Astrocyte (in vitro differentiated cells and primary cell): Measurements from ENCODE around the gene TERF2IP. TPM values are rescaled to one million over a fixed set of nuclear protein-coding genes. Genes with fewer than 3 reads are reported as not detected.

Experiments
- DNase-seq: peaks from one replicate; pipeline ENCODE4 v3.0.0-alpha.2; 2010; ENCODE audit warnings: low read depth
- FAIRE-seq: peaks from 2 replicates; lab custom pipeline; 2011; peaks lifted over from hg19 to GRCh38; lab: Jason Lieb, UNC
- H2AFZ ChIP-seq: 2 replicates; pipeline ENCODE4 v1.6.0; 2012; ENCODE audit warnings: low read depth, low read length, inconsistent platforms
- H3K27ac ChIP-seq: 2 replicates; pipeline ENCODE4 v1.5.1; 2011; ENCODE audit warnings: low read depth, low read length, inconsistent platforms
- H3K27me3 ChIP-seq: 2 replicates; pipeline ENCODE4 v1.6.0; 2011; ENCODE audit warnings: low read length, inconsistent platforms; ENCODE audit not compliant: insufficient read depth
- H3K36me3 ChIP-seq: 2 replicates; pipeline ENCODE4 v1.5.1; 2011; ENCODE audit warnings: low read length, inconsistent platforms; ENCODE audit not compliant: insufficient read depth
- H3K4me1 ChIP-seq: 2 replicates; pipeline ENCODE4 v1.5.1; 2011; ENCODE audit warnings: low read length, inconsistent platforms; ENCODE audit not compliant: insufficient read depth
- H3K4me2 ChIP-seq: 2 replicates; pipeline ENCODE4 v1.6.0; 2012; ENCODE audit warnings: low read length, inconsistent platforms
- H3K4me3 ChIP-seq: 2 replicates; pipeline ENCODE4 v1.5.1; 2011; ENCODE audit warnings: low read depth, mild to moderate bottlenecking, low read length, inconsistent platforms; ENCODE audit not compliant: insufficient read depth
- H3K79me2 ChIP-seq: 2 replicates; pipeline ENCODE4 v1.6.0; 2012; ENCODE audit warnings: mild to moderate bottlenecking, low read length, inconsistent platforms; ENCODE audit not compliant: insufficient read depth
- H3K9ac ChIP-seq: 2 replicates; pipeline ENCODE4 v1.6.0; 2012; ENCODE audit warnings: mild to moderate bottlenecking, low read length, inconsistent platforms
- H3K9me3 ChIP-seq: 2 replicates; pipeline ENCODE4 v1.5.1; 2012; ENCODE audit warnings: low read depth, mild to moderate bottlenecking, low read length, inconsistent platforms; ENCODE audit not compliant: insufficient read depth
- H4K20me1 ChIP-seq: 2 replicates; pipeline ENCODE4 v1.6.0; 2012; ENCODE audit warnings: low read length, inconsistent platforms; ENCODE audit not compliant: insufficient read depth
- H3K27ac Mint-ChIP-seq: one replicate; pipeline ENCODE4 v1.8.0; 2021; ENCODE audit warnings: mild to moderate bottlenecking, mixed read lengths; ENCODE audit not compliant: unreplicated experiment
- H3K27me3 Mint-ChIP-seq: one replicate; pipeline ENCODE4 v1.8.0; 2021; ENCODE audit warnings: low read depth, mixed read lengths; ENCODE audit not compliant: unreplicated experiment
- H3K36me3 Mint-ChIP-seq: one replicate; pipeline ENCODE4 v1.8.0; 2021; ENCODE audit warnings: low read depth, mixed read lengths; ENCODE audit not compliant: unreplicated experiment
- H3K4me1 Mint-ChIP-seq: one replicate; pipeline ENCODE4 v1.8.0; 2021; ENCODE audit warnings: low read depth, mixed read lengths; ENCODE audit not compliant: unreplicated experiment
- H3K4me3 Mint-ChIP-seq: one replicate; pipeline ENCODE4 v1.8.0; 2021; ENCODE audit warnings: mild to moderate bottlenecking, moderate library complexity, mixed read lengths; ENCODE audit not compliant: unreplicated experiment
- H3K9me3 Mint-ChIP-seq: one replicate; pipeline ENCODE4 v1.8.0; 2021; ENCODE audit warnings: mild to moderate bottlenecking, mixed read lengths; ENCODE audit not compliant: unreplicated experiment
- EZH2 ChIP-seq: IDR thresholded peaks from 2 replicates; pipeline ENCODE4 v1.6.1; 2012; ENCODE audit warnings: mild to moderate bottlenecking, low read length, inconsistent platforms; ENCODE audit not compliant: insufficient read depth
- total RNA-seq: library from RNA; stranded (reverse); gene quantifications from 2 replicates; pipeline ENCODE4 v1.2.1, GENCODE V29; 2021
- TF ChIP-seq, protein P1 (sequence below): IDR thresholded peaks from 2 replicates; pipeline ENCODE4 v1.5.1; 2011; ENCODE audit warnings: low read depth, mild to moderate bottlenecking, inconsistent platforms, low read length, moderate library complexity; ENCODE audit not compliant: insufficient read depth

The TERF2IP gene
- total RNA-seq, 1 donor from 2014 or later, result 57.4 TPM

DNA sequence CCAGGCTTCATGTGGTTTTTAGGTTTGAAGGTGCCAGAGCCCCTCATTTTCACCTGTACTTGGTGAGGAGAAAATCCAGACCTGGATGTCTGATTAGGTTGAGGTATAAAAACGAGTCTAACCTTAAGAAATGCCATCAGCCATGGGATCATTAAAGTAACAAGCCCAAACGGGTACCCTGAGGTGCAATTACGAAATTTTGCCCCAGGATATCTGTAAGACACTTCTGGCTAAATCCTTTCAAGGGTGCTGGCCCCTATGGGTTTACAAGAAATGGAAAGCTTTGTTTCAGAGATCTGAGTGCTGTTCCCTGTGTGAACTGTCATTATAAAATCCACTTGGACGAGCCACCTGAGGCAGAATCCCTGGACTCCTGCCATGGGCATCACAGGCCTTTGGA, 44.3 kb upstream of the TERF2IP start:
- Histone ChIP-seq H3K27me3 (no peaks in the 10 kb centered on the region), H3K4me2 (no peak overlapping the region), H3K27ac (no peak overlapping the region), H3K79me2 (no peaks in the 10 kb centered on the region), H3K4me3 (no peak overlapping the region), H3K4me1 (no peaks in the 10 kb centered on the region), H3K9me3 (no peaks in the 10 kb centered on the region), H3K9ac (no peak overlapping the region), H2AFZ (no peak overlapping the region), H3K36me3 (peaks cover 27% of the 10 kb centered on the region), H4K20me1 (no peaks in the 10 kb centered on the region)
- no peaks in the 10 kb centered on the region for H3K9me3 Mint-ChIP-seq
- no peak for DNase-seq
- H3K27ac Mint-ChIP-seq, result no peak overlapping the region
- H3K36me3 Mint-ChIP-seq, result peaks cover 30% of the 10 kb centered on the region
- peaks cover 10% of the 10 kb centered on the region for H3K4me1 Mint-ChIP-seq
- no peak for FAIRE-seq
- no peak overlapping the region for H3K4me3 Mint-ChIP-seq
- TF ChIP-seq, protein P1, sequence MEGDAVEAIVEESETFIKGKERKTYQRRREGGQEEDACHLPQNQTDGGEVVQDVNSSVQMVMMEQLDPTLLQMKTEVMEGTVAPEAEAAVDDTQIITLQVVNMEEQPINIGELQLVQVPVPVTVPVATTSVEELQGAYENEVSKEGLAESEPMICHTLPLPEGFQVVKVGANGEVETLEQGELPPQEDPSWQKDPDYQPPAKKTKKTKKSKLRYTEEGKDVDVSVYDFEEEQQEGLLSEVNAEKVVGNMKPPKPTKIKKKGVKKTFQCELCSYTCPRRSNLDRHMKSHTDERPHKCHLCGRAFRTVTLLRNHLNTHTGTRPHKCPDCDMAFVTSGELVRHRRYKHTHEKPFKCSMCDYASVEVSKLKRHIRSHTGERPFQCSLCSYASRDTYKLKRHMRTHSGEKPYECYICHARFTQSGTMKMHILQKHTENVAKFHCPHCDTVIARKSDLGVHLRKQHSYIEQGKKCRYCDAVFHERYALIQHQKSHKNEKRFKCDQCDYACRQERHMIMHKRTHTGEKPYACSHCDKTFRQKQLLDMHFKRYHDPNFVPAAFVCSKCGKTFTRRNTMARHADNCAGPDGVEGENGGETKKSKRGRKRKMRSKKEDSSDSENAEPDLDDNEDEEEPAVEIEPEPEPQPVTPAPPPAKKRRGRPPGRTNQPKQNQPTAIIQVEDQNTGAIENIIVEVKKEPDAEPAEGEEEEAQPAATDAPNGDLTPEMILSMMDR, result no peak
- TF ChIP-seq EZH2, result no peak
- H3K27me3 Mint-ChIP-seq, result no peaks in the 10 kb centered on the region

DNA sequence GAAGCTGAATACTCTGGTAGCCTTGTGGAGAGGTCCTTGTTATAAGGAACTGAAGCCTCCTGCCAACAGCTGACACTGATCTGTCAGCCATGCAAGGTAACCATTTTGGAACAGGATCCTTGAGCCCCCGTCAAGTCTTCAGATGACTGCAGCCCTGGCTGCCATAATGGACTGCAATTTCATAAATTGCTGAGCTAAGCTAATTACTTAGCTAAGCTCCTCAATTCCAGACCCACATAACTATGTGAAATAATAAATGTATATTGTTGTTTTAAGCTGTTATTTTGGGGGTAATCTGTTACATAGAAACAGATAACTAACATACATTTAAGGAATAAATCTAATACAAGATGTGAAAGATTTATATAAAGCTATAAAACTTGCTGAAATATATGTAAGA, 41.1 kb upstream of the TERF2IP start:
- H3K27me3 Mint-ChIP-seq, result no peaks in the 10 kb centered on the region
- no peak for DNase-seq
- Histone ChIP-seq H3K27ac (no peak overlapping the region), H3K27me3 (no peaks in the 10 kb centered on the region), H3K79me2 (peaks cover 4% of the 10 kb centered on the region), H2AFZ (no peak overlapping the region), H3K9ac (no peak overlapping the region), H3K4me3 (no peak overlapping the region), H4K20me1 (no peaks in the 10 kb centered on the region), H3K36me3 (peaks cover 25% of the 10 kb centered on the region), H3K4me1 (no peaks in the 10 kb centered on the region), H3K4me2 (no peak overlapping the region), H3K9me3 (no peaks in the 10 kb centered on the region)
- no peaks in the 10 kb centered on the region for H3K4me1 Mint-ChIP-seq
- H3K9me3 Mint-ChIP-seq, result no peaks in the 10 kb centered on the region
- FAIRE-seq, result no peak
- no peak overlapping the region for H3K4me3 Mint-ChIP-seq
- H3K36me3 Mint-ChIP-seq, result peaks cover 26% of the 10 kb centered on the region
- H3K27ac Mint-ChIP-seq, result no peak overlapping the region
- no peak for TF ChIP-seq EZH2
- TF ChIP-seq, protein P1, result no peak

DNA sequence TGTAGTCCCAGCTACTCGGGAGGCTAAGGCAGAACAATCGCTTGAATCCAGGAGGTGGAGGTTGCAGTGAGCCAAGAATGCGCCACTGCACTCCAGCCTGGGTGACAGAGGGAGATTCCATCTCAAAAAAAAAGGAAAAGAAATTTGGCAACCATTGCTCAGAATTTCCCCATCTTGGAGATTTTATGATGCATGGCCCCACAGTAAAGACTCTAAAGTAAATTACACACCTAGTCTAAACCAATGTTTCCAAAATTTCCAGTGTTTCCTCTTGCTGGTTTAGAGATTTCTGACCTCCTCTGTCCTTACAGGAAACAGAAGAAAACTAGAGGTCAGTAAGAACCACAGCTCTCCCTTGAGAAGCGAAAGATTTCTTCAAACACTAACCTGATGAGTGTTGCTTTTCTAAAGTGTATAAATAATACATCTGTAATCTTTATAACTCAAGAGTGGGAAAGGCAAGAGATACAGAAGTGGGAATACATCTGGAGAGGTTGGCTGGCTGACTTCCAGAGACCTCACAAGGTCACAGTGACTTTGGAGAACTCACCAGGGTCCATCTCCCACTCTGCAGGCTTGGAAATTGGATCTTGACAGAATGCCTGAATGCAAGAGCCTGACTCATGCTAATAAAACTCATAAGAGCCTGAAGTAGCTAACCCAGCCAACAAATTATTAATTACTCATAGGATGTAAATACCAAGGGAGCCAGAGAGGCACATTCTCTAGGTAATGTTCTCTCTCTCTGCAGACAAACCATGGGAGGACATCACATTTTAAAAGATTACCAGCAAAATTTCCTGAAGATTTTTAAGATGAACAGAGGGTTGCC, 33.3 kb upstream of the TERF2IP start:
- peaks cover 25% of the 10 kb centered on the region for H3K36me3 Mint-ChIP-seq
- no peak overlapping the region for H3K4me3 Mint-ChIP-seq
- Histone ChIP-seq H2AFZ (no peak overlapping the region), H3K27ac (no peak overlapping the region), H3K4me3 (no peak overlapping the region), H3K36me3 (peaks cover 46% of the 10 kb centered on the region), H4K20me1 (no peaks in the 10 kb centered on the region), H3K4me2 (no peak overlapping the region), H3K9ac (no peak overlapping the region), H3K4me1 (no peaks in the 10 kb centered on the region), H3K9me3 (no peaks in the 10 kb centered on the region), H3K79me2 (peaks cover 4% of the 10 kb centered on the region), H3K27me3 (no peaks in the 10 kb centered on the region)
- FAIRE-seq (no peak), DNase-seq (peak; percentile 56)
- no peaks in the 10 kb centered on the region for H3K27me3 Mint-ChIP-seq
- H3K4me1 Mint-ChIP-seq, result peaks cover 3% of the 10 kb centered on the region
- TF ChIP-seq, protein P1, result no peak
- TF ChIP-seq EZH2, result no peak
- no peaks in the 10 kb centered on the region for H3K9me3 Mint-ChIP-seq
- H3K27ac Mint-ChIP-seq, result peak overlapping the region; percentile 26
